ENCODE results near the gene SPAM1. TPM values are rescaled to one million over a fixed set of nuclear protein-coding genes. Genes with fewer than 3 reads are reported as not detected.
A peak's percentile ranks its signal among the peaks of the same experiment; 100 is the strongest.

Gene SPAM1
- total RNA-seq, 1 donor from 2014 or later = not detected

- H3K27me3 Mint-ChIP-seq (ENCODE audit: unreplicated experiment) = peaks cover 6% of the 10 kb centered on the region
- TF ChIP-seq CTCF (IDR thresholded peaks at IDR 0.05; ENCODE audit: partially characterized antibody, unreplicated experiment) = no peak
- H3K4me1 Mint-ChIP-seq (ENCODE audit: low read depth, unreplicated experiment) = peaks cover 29% of the 10 kb centered on the region
- peak overlapping the region; percentile 83 for H3K27ac Mint-ChIP-seq (ENCODE audit: unreplicated experiment)
- no peak overlapping the region for H3K4me3 Mint-ChIP-seq (ENCODE audit: unreplicated experiment)
- DNase-seq = peak; percentile 57
- peaks cover 5% of the 10 kb centered on the region for H3K9me3 Mint-ChIP-seq (ENCODE audit: unreplicated experiment)
- no peaks in the 10 kb centered on the region for H3K36me3 Mint-ChIP-seq (ENCODE audit: unreplicated experiment)
Measured at GRCh38 chr7:124009321-124009720, 84.3 kb downstream of the SPAM1 start.

Other genes with a start within 250 kb of the SPAM1 start
- 33.0 TPM for gene WASL, start 176.2 kb upstream of the SPAM1 start, total RNA-seq (ENCODE audit: unreplicated experiment)
- not detected for gene HYAL4, start 80.1 kb upstream of the SPAM1 start, total RNA-seq (ENCODE audit: unreplicated experiment)
- not detected for gene TMEM229A, start 107.8 kb downstream of the SPAM1 start, total RNA-seq (ENCODE audit: unreplicated experiment)

Measured in glutamatergic neuron (in vitro differentiated cells).